Motor neuron (in vitro differentiated cells): ENCODE measurements around the gene GALNT16. TPM values are rescaled to one million over a fixed set of nuclear protein-coding genes. Genes with fewer than 3 reads are reported as not detected.
A peak's percentile ranks its signal among the peaks of the same experiment; 100 is the strongest.

Source experiments
- ATAC-seq, 8 experiments: fragments of 200-7000 bp; cut with Tn5 transposase; replicated peaks in 6 of 8; 2 replicates each; pipeline ENCODE4 v1.8.0; 2021; ENCODE audit warnings: mild to moderate bottlenecking in 8 of 8, moderate library complexity in 8 of 8
- H3K27ac ChIP-seq, 2 donors: fragments of 250-450 bp; sonication (Bioruptor Pico); 2 replicates each; pipeline ENCODE4 v1.9.0; 2021; ENCODE audit warnings: antibody characterized with exemption in 2 of 2, mild to moderate bottlenecking in 2 of 2, moderate library complexity in 1 of 2
- H3K4me1 ChIP-seq, 2 donors: fragments of 250-450 bp; sonication (Bioruptor Pico); replicated peaks in 1 of 2; 2 replicates each; pipeline ENCODE4 v1.6.1; 2021; ENCODE audit warnings: antibody characterized with exemption in 2 of 2, mild to moderate bottlenecking in 2 of 2, moderate library complexity in 1 of 2
- H3K4me3 ChIP-seq, 5 donors: fragments of 250-450 bp; sonication (Bioruptor Pico); 2 replicates each; pipeline ENCODE4 v1.9.0; 2021; ENCODE audit warnings: antibody characterized with exemption in 5 of 5, mild to moderate bottlenecking in 5 of 5, moderate library complexity in 4 of 5
- WGBS, 10 experiments: fragments of 450-650 bp; shearing (Covaris generic); methylation state at CpG; one replicate each; pipeline ENCODE4 v1.0.0; 2022; 5-methylcytosine and 5-hydroxymethylcytosine counted together
- in situ Hi-C, 9 experiments: fragments of 400-800 bp; cut with MboI; loops; one replicate each; pipeline ENCODE4 v1.15.0; 2021; ENCODE audit warnings: low sequenced_read_pairs in 9 of 9, low pct_unique_long_range_greater_than_20kb in 2 of 9; ENCODE audit not compliant: unreplicated experiment in 9 of 9
- total RNA-seq, 8 experiments: library from RNA; unstranded; fragments of 300-600 nt; gene quantifications; 2 replicates each; pipeline versions ENCODE4 v1.2.3 to v1.2.4, GENCODE V29; 2022

The GALNT16 gene
- total RNA-seq, 8 experiments from 2014 or later: 0.72 to 23.5 (median 11.9) TPM

- in situ Hi-C loops: no loop called here
- Histone ChIP-seq H3K4me3 (no peak overlapping the region), H3K27ac (no peak overlapping the region), H3K4me1 (no peaks in the 10 kb centered on the region)
- ATAC-seq: peak in 1 of 8 experiments; percentile 32
- 42 to 100% (median 78%) methylated on average over 1 to 5 of the region's 7 CpGs; no CpG with 5 or more reads in 2 of the 10 experiments for WGBS, 10 experiments
Measured at GRCh38 chr14:69356903-69357543, 97.1 kb downstream of the GALNT16 start.

- Histone ChIP-seq H3K4me1 (no peaks in the 10 kb centered on the region), H3K4me3 (no peak overlapping the region), H3K27ac (no peak overlapping the region)
- in situ Hi-C loops: no loop called here
- WGBS, 10 experiments: 58 to 100% (median 80%) methylated on average over 1 to 4 of the region's 7 CpGs; no CpG with 5 or more reads in 3 of the 10 experiments
- ATAC-seq: no peak
Measured at GRCh38 chr14:69357544-69358200, 97.7 kb downstream of the GALNT16 start.

- Histone ChIP-seq H3K4me3 (no peak overlapping the region), H3K4me1 (no peaks in the 10 kb centered on the region), H3K27ac (no peak overlapping the region)
- ATAC-seq: no peak
- WGBS, 10 experiments: 49 to 93% (median 85%) methylated on average over 2 to 7 of the region's 12 CpGs; no CpG with 5 or more reads in 5 of the 10 experiments
- in situ Hi-C loops: no loop called here
Measured at GRCh38 chr14:69358233-69358963, 98.4 kb downstream of the GALNT16 start.

DNA sequence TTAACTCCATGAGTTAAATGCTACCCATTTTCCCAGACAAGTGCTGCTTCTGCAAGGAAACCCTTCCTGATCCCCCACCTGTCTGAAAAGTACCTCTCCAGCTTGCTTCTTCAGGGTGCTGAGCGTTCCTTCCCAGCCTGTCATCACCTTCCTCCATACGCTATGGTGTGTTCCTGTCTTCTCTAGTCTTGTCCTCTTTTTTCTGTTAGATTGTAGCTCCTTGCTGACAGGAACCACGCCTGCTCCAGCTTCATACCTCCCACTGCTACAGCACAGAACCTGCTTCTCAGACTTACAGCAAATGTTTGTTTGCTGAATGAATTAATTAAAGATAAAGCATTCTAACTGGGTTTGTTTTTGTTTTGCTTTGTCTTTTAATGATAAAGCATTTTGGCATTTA is 99.0 kb downstream of the GALNT16 start:
- WGBS, 10 experiments: 73 to 100% (median 93%) methylated on average over 1 to 3 of the region's 3 CpGs; no CpG with 5 or more reads in 3 of the 10 experiments

DNA sequence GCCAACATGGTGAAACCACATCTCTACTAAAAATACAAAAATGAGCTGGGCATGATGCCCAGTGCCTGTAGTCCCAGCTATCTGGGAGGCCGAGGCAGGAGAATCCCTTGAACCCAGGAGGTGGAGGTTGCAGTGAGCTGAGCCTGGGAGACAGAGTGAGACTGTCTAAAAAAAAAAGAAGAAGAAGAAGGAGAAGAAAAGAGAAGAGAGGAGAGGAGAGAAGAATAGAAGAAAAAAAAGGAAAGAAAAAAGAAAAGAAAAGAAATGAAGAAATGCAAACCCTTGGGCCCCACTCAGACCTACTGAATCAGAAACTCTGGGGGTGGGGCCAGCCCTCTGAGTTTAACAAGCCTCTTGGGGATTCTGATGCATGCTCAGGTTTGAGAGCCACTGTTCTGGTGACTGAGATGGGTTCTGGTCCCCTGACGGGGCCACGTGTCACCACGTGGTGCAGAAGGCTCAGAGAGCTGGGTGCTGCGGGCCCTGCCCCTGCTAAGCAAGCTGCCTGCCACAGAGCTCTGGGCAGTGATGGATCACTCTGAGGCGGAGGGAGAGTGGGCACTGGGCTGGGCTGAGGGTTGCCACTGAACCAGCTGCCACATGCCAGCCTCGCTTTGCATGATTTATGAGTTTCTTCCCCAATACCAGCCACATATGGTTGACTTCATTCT is 100.6 kb downstream of the GALNT16 start:
- H3K27ac ChIP-seq: no peak overlapping the region
- peak in 6 of 8 experiments; percentile 21 to 98 (median 90) for ATAC-seq
- in situ Hi-C loops: no loop called here
- H3K4me3 ChIP-seq: no peak overlapping the region
- H3K4me1 ChIP-seq: no peaks in the 10 kb centered on the region
- WGBS, 10 experiments: 40 to 100% (median 64%) methylated on average over 1 to 7 of the region's 7 CpGs; no CpG with 5 or more reads in 2 of the 10 experiments

More for the DNA sequence above, 99.0 kb downstream of the GALNT16 start:
- H3K4me3 ChIP-seq: no peak overlapping the region
- H3K27ac ChIP-seq: no peak overlapping the region
- no peak for ATAC-seq
- in situ Hi-C loops: no loop called here
- H3K4me1 ChIP-seq: no peaks in the 10 kb centered on the region

GRCh38 chr14:69363055-69363454 is 103.1 kb downstream of the GALNT16 start:
- Histone ChIP-seq H3K27ac (no peak overlapping the region), H3K4me1 (no peaks in the 10 kb centered on the region), H3K4me3 (no peak overlapping the region)
- in situ Hi-C loops: no loop called here
- ATAC-seq: peak; percentile 38 to 89 (median 60)
- whole genome bisulfite sequencing, 10 experiments: 0 to 53% (median 32%) methylated on average over 1 to 7 of the region's 9 CpGs; no CpG with 5 or more reads in 3 of the 10 experiments

DNA sequence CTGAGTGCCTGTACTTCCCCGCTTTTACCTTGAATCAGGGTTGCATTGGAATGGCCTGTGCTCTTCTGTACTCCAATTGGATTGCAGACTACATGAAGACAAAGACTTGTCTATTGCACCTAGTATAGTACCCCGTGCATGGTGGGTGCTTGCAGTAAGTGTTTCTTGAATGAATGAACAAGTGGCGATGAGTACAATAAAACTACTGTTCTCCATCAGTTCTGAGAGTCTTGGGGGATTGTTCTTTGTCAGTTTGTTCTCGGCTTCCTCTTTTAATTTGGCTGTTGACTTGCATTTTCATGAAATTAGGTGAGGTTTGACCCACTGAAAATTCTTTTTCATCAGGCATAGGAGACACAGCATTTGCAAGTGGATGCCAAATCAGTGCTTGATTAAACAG is 104.0 kb downstream of the GALNT16 start:
- Histone ChIP-seq H3K27ac (no peak overlapping the region), H3K4me1 (no peaks in the 10 kb centered on the region), H3K4me3 (no peak overlapping the region)
- 26 to 93% (median 80%) methylated on average over 1 to 3 of the region's 4 CpGs; no CpG with 5 or more reads in 1 of the 10 experiments for WGBS, 10 experiments
- in situ Hi-C loops: no loop called here
- ATAC-seq: no peak

GRCh38 chr14:69364378-69364777 is 104.4 kb downstream of the GALNT16 start:
- 0 to 100% (median 63%) methylated on average over 1 to 2 of the region's 2 CpGs; no CpG with 5 or more reads in 4 of the 10 experiments for whole genome bisulfite sequencing, 10 experiments
- H3K27ac ChIP-seq: no peak overlapping the region
- no peak overlapping the region for H3K4me3 ChIP-seq
- H3K4me1 ChIP-seq: no peaks in the 10 kb centered on the region
- in situ Hi-C loops: no loop called here
- ATAC-seq: peak in 1 of 8 experiments; percentile 63

- H3K4me1 ChIP-seq: no peaks in the 10 kb centered on the region
- ATAC-seq: no peak
- H3K4me3 ChIP-seq: no peak overlapping the region
- no peak overlapping the region for H3K27ac ChIP-seq
- in situ Hi-C loops: no loop called here
- WGBS, 10 experiments: 40 to 100% (median 80%) methylated on average over 1 to 3 of the region's 3 CpGs; no CpG with 5 or more reads in 5 of the 10 experiments
Measured at GRCh38 chr14:69366069-69366468, 106.1 kb downstream of the GALNT16 start.

GRCh38 chr14:69366761-69367160 is 106.8 kb downstream of the GALNT16 start:
- in situ Hi-C loops: no loop called here
- no peak overlapping the region for H3K4me3 ChIP-seq
- no peak overlapping the region for H3K27ac ChIP-seq
- WGBS, 10 experiments: 83 to 100% (median 95%) methylated on average over 1 to 4 of the region's 4 CpGs; no CpG with 5 or more reads in 5 of the 10 experiments
- no peaks in the 10 kb centered on the region for H3K4me1 ChIP-seq
- ATAC-seq: no peak

GRCh38 chr14:69368381-69368780 is 108.4 kb downstream of the GALNT16 start:
- H3K27ac ChIP-seq: no peak overlapping the region
- WGBS, 10 experiments: 60 to 83% (median 71%) methylated on average over 1 of the region's 1 CpG; no CpG with 5 or more reads in 7 of the 10 experiments
- in situ Hi-C loops: no loop called here
- ATAC-seq: no peak
- H3K4me1 ChIP-seq: no peaks in the 10 kb centered on the region
- no peak overlapping the region for H3K4me3 ChIP-seq

- in situ Hi-C loops: no loop called here
- ATAC-seq: peak in 2 of 8 experiments; percentile 4 to 77
- H3K4me3 ChIP-seq: no peak overlapping the region
- no peaks in the 10 kb centered on the region for H3K4me1 ChIP-seq
- H3K27ac ChIP-seq: no peak overlapping the region
- WGBS, 10 experiments: 0 to 67% (median 52%) methylated on average over 1 to 4 of the region's 5 CpGs; no CpG with 5 or more reads in 2 of the 10 experiments
Measured at GRCh38 chr14:69370061-69370460, 110.1 kb downstream of the GALNT16 start.
